Breast epithelium (tissue), 3 donors: ENCODE data around the gene SLC35F3.

Experiments used
- POLR2A ChIP-seq: fragments of 450-650 bp; IDR thresholded peaks from one replicate; pipeline ENCODE4 v1.6.1; 2016; ENCODE audit warnings: antibody characterized with exemption, mild to moderate bottlenecking, moderate library complexity
- TF ChIP-seq, protein P1 (sequence below), 3 donors: fragments of 450-650 bp; IDR thresholded peaks; one replicate each; pipeline ENCODE4 v1.5.1; 2016 to 2017; ENCODE audit warnings: antibody characterized with exemption in 3 of 3, mild to moderate bottlenecking in 3 of 3, moderate library complexity in 3 of 3

- TF ChIP-seq, protein P1, sequence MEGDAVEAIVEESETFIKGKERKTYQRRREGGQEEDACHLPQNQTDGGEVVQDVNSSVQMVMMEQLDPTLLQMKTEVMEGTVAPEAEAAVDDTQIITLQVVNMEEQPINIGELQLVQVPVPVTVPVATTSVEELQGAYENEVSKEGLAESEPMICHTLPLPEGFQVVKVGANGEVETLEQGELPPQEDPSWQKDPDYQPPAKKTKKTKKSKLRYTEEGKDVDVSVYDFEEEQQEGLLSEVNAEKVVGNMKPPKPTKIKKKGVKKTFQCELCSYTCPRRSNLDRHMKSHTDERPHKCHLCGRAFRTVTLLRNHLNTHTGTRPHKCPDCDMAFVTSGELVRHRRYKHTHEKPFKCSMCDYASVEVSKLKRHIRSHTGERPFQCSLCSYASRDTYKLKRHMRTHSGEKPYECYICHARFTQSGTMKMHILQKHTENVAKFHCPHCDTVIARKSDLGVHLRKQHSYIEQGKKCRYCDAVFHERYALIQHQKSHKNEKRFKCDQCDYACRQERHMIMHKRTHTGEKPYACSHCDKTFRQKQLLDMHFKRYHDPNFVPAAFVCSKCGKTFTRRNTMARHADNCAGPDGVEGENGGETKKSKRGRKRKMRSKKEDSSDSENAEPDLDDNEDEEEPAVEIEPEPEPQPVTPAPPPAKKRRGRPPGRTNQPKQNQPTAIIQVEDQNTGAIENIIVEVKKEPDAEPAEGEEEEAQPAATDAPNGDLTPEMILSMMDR (IDR thresholded peaks at IDR 0.05), result no peak
- no peak for TF ChIP-seq POLR2A
Measured at GRCh38 chr1:233962878-233963277, 58.4 kb downstream of the SLC35F3 start.
